Stimulated activated naive CD8-positive, alpha-beta T cell treated with anti-CD3 and anti-CD28 coated beads, Interleukin-15, Interleukin-2, amounts not matched to agents 100 U/mL and 50 U/mL, for 24 hours (primary cell): ENCODE data around the gene SMOC2.
A peak's percentile ranks its signal among the peaks of the same experiment; 100 is the strongest.

Experiments used
- ATAC-seq: fragments of 150-1000 bp; cut with Tn5 transposase; one replicate; pipeline ENCODE4 v1.10.0; 2021
- DNase-seq: peaks from one replicate; pipeline ENCODE4 v3.0.0; 2021

The SMOC2 gene

GRCh38 chr6:168575346-168576098 is 134.5 kb downstream of the SMOC2 start:
- no peak for ATAC-seq

GRCh38 chr6:168576388-168576787 is 135.4 kb downstream of the SMOC2 start:
- DNase-seq = no peak
- ATAC-seq = no peak

More at GRCh38 chr6:168575346-168576098, 134.5 kb downstream of the SMOC2 start:
- DNase-seq = no peak

GRCh38 chr6:168577496-168577895 is 136.5 kb downstream of the SMOC2 start:
- DNase-seq (no peak), ATAC-seq (no peak)

GRCh38 chr6:168578036-168578435 is 137.1 kb downstream of the SMOC2 start:
- DNase-seq (no peak), ATAC-seq (no peak)

- no peak for DNase-seq
- no peak for ATAC-seq
These were observed 140.3 kb downstream of the SMOC2 start for GRCh38 chr6:168581236-168581635.

- no peak for DNase-seq
- no peak for ATAC-seq
These were observed 140.7 kb downstream of the SMOC2 start for GRCh38 chr6:168581706-168582105.

- ATAC-seq (no peak), DNase-seq (no peak)
These were observed 141.6 kb downstream of the SMOC2 start for GRCh38 chr6:168582571-168582981.

- DNase-seq (no peak), ATAC-seq (no peak)
These were observed 142.1 kb downstream of the SMOC2 start for GRCh38 chr6:168583126-168583525.

GRCh38 chr6:168583821-168584220 is 142.8 kb downstream of the SMOC2 start:
- DNase-seq (no peak), ATAC-seq (no peak)

- DNase-seq (no peak), ATAC-seq (no peak)
These were observed 143.3 kb downstream of the SMOC2 start for GRCh38 chr6:168584249-168584648.

- DNase-seq (no peak), ATAC-seq (no peak)
These were observed 143.7 kb downstream of the SMOC2 start for GRCh38 chr6:168584671-168585070.

GRCh38 chr6:168585441-168585840 is 144.5 kb downstream of the SMOC2 start:
- DNase-seq (no peak), ATAC-seq (no peak)

GRCh38 chr6:168589275-168589674 is 148.3 kb downstream of the SMOC2 start:
- DNase-seq (no peak), ATAC-seq (no peak)

- DNase-seq = no peak
These were observed 149.4 kb downstream of the SMOC2 start for GRCh38 chr6:168590406-168590805.

GRCh38 chr6:168596344-168596743 is 155.4 kb downstream of the SMOC2 start:
- ATAC-seq (no peak), DNase-seq (no peak)

More at GRCh38 chr6:168590406-168590805, 149.4 kb downstream of the SMOC2 start:
- ATAC-seq = no peak

- DNase-seq (no peak), ATAC-seq (no peak)
These were observed 156.5 kb downstream of the SMOC2 start for GRCh38 chr6:168597471-168597875.

- DNase-seq (no peak), ATAC-seq (peak; percentile 26)
These were observed 157.5 kb downstream of the SMOC2 start for GRCh38 chr6:168598251-168599117.

GRCh38 chr6:168599118-168599494 is 158.1 kb downstream of the SMOC2 start:
- DNase-seq (no peak), ATAC-seq (no peak)

- DNase-seq = no peak
These were observed 158.9 kb downstream of the SMOC2 start for GRCh38 chr6:168599769-168600330.

GRCh38 chr6:168600381-168600780 is 159.4 kb downstream of the SMOC2 start:
- ATAC-seq (no peak), DNase-seq (no peak)

More at GRCh38 chr6:168599769-168600330, 158.9 kb downstream of the SMOC2 start:
- ATAC-seq = no peak

- ATAC-seq (peak; percentile 44), DNase-seq (no peak)
These were observed 160.1 kb downstream of the SMOC2 start for GRCh38 chr6:168601111-168601510.

- ATAC-seq (no peak), DNase-seq (no peak)
These were observed 160.6 kb downstream of the SMOC2 start for GRCh38 chr6:168601546-168601945.

- ATAC-seq (no peak), DNase-seq (no peak)
These were observed 161.6 kb downstream of the SMOC2 start for GRCh38 chr6:168602576-168602975.
